Measurements from ENCODE around the gene GATD1.

GATD1 gene

DNA sequence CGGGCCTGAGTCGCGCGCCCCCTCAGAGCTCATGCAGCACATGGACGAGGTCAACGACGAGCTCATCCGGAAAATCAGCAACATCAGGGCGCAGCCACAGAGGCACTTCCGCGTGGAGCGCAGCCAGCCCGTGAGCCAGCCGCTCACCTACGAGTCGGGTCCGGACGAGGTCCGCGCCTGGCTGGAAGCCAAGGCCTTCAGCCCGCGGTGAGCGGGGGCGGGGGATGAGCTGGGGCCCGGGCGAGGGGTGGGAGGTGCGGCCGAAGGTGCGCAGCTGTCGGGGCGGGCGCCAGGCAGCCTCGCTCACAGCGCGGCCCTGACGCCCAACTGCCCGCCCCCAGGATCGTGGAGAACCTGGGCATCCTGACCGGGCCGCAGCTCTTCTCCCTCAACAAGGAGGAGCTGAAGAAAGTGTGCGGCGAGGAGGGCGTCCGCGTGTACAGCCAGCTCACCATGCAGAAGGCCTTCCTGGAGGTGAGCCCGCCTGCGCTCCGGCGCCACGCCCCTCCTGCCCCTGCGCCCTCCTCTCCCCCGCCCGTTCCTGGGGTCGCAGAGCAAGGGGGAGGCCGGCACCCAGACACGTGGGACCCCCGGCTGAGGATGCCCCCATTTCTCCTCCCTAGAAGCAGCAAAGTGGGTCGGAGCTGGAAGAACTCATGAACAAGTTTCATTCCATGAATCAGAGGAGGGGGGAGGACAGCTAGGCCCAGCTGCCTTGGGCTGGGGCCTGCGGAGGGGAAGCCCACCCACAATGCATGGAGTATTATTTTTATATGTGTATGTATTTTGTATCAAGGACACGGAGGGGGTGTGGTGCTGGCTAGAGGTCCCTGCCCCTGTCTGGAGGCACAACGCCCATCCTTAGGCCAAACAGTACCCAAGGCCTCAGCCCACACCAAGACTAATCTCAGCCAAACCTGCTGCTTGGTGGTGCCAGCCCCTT is 50.7 kb downstream of the GATD1 start:
- peak; percentile 74 for DNase-seq

DNA sequence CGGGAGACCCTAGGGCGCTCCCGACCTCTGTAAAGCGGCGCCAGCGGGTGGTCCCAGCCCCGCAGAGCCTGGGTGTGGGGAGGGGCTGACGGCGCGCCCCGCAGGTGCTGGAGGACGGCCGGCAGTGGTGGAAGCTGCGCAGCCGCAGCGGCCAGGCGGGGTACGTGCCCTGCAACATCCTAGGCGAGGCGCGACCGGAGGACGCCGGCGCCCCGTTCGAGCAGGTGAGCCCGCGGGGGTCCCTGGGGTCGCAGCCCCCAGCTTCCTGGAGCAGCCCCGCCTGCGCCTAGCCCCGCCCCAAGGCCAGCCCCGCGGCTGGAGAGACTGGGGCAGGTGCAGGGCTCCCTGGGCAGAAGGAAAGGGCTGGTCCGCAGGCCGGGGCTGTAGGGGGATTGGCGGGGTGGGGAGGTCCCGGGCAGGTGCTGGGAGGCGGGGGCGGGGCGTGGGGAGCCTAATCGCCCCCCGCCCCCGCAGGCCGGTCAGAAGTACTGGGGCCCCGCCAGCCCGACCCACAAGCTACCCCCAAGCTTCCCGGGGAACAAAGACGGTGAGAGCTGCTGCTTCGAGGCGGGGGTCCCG is 51.6 kb downstream of the GATD1 start:
- no peak for DNase-seq

GRCh38 chr11:724778-725386 is 52.4 kb downstream of the GATD1 start:
- DNase-seq = no peak

DNA sequence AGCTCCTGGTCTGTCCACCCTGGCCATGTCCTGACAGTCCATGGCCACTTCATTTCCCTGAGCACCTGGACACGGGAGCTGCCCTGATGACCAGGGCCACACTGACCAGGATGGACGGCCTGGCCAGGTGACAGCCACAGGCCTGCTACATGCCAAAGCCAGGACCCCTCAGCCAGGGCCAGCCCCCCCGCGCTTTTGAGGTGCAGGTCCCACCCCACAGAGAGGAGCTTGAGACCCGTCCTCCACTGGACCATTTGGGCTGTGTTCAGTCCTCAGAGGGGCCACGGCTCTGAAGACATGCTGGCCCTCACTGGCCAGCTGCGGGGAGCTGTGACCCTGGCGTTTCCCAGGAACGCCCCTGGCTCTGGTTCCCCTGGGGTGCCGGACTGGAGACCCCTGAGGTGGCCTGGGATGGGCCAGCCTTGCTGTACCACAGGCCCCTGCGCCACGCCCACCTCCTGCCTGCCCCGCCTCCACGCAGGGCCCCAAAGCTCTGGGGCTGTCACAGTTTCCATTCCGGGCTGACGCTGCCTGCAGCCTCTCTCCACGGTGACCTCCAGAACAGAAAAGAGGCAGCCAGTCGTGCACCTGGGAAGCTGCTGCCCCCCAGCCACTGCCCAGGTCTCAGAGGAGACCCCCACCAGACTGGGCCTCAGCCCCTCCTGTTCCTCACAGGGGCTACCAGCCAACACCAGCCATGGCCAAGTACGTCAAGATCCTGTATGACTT is 53.1 kb downstream of the GATD1 start:
- DNase-seq = no peak

- DNase-seq = peak; percentile 56
Observed at GRCh38 chr11:723120-723883, 54.0 kb downstream of the GATD1 start.

DNA sequence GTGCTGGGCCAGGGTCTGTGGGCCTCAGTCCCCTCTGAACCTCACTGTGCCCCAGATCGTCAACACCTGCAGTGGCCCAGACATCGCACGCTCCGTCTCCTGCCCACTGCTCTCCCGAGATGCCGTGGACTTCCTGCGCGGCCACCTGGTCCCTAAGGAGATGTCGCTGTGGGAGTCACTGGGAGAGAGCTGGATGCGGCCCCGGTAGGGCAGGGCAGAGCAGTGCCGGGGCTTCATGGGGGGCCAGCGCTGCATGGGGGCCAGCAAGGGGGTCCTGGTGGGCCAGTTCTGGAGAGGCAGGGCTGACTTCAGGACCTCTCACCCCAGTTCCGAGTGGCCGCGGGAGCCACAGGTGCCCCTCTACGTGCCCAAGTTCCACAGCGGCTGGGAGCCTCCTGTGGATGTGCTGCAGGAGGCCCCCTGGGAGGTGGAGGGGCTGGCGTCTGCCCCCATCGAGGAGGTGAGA is 54.9 kb downstream of the GATD1 start:
- no peak for DNase-seq

- DNase-seq = peak; percentile 32
Observed at GRCh38 chr11:721741-722345, 55.4 kb downstream of the GATD1 start.

DNA sequence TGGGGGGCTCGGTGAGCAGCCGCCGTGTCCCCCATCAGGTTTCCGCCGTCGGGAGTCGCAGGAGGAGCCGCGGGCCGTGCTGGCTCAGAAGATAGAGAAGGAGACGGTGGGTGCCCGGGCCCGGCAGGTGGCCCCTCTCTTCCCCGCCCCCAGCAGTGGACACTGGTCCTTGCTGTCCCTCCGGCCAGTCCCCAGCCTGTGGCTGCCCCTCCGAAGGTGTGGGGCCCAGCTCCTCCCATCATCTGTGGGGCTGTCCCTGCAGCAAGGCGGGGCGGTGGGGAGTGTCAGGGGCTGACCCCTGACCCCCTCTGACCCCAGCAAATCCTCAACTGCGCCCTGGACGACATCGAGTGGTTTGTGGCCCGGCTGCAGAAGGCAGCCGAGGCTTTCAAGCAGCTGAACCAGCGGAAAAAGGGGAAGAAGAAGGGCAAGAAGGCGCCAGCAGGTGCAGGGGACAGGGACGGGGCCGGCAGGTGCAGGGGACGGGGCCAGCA is 56.0 kb downstream of the GATD1 start:
- no peak for DNase-seq

GRCh38 chr11:720642-721246 is 56.5 kb downstream of the GATD1 start:
- DNase-seq = peak; percentile 85

DNA sequence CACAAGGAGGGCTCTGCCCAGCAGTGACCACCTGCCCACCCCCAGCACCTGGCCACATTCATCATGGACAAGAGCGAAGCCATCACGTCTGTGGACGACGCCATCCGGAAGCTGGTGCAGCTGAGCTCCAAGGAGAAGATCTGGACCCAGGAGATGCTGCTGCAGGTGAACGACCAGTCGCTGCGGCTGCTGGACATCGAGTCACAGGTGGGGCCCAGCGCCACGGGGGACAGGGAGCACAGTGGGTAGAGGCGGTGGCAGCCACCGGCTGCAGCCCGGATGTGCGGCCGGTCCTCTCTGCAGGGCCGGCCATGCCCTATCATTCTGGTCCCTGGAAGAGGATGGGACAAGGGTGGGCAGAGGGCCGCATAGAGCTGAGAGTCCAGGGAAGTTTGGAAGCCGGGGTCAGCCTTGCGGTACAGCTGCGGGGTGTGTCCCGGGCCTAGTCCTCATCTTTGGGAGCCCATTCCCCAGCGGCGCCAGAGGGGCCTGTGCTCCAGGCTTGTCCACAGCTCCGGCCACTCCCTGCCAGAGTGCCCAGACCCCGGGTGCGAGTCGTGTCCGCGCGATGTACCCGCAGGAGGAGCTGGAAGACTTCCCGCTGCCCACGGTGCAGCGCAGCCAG is 57.2 kb downstream of the GATD1 start:
- DNase-seq = no peak

DNA sequence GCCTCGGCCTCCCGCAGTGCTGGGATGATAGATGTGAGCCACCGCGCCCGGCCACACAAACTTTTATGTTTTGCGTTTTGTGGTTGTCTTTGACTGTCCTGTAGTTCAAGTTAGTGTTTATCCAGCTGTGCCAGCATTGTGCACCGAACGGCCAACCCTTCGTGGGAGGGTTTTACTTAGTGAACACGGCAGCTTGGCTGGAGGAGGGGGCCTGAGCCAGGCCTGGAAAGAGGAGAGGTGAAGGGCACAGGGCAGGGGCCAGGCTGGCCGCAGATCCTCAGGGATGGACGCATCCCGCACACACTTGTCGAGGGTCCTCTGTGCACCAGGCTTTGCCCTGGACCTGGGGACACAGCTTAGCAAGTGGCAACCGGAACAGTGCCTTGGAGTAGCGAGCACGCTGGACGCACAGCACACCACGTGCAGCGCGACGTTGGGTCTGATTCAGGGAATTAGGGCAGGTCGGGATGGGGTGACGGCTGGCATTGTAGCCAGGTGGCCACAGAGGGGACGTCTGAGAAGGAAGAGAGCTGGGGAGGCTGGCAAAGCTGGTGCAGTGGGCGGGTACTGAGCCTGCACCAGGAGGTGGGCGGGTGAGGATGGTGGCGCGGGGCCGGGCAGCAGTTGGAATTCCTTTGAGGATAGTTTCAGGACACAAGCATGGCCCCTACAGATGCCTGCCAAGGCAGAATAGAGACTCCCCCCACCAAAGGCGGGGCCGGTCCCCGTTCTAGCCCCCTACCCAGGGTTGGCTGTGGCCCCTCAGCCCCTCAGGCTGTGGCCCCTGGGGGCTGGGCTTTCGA is 57.9 kb downstream of the GATD1 start:
- DNase-seq = no peak

Data from NCI-H2227 treated with DMSO at 0.1 percent for 48 hours (cell line).